Ovary (tissue), 9 donors: ENCODE data around the gene CARTPT. TPM values are rescaled to one million over a fixed set of nuclear protein-coding genes. Genes with fewer than 3 reads are reported as not detected.

Source experiments
- DNase-seq, 5 donors: peaks; one replicate each; pipeline ENCODE4 v3.0.0-alpha.2; 2019 to 2020
- H3K27ac ChIP-seq, 2 donors: fragments of 200-600 bp; one replicate each; pipeline versions ENCODE4 v1.5.1 to v1.8.0; 2019 to 2022
- H3K27me3 ChIP-seq: fragments of 200-600 bp; one replicate; pipeline ENCODE4 v1.8.0; 2022
- H3K36me3 ChIP-seq: fragments of 200-600 bp; sonication (generic); one replicate; pipeline ENCODE4 v1.5.1; 2019
- H3K4me1 ChIP-seq: one replicate; pipeline ENCODE4 v1.8.1; 2013; ENCODE audit warnings: mild to moderate bottlenecking, moderate library complexity; ENCODE audit not compliant: insufficient read depth
- H3K4me3 ChIP-seq: fragments of 200-600 bp; sonication (generic); one replicate; pipeline ENCODE4 v1.5.1; 2017
- H3K9me3 ChIP-seq, 2 donors: fragments of 200-600 bp in 1 of 2; sonication (generic) in 1 of 2; one replicate each; pipeline versions ENCODE4 v1.5.1 to v1.8.1; 2013 to 2019; ENCODE audit warnings: mild to moderate bottlenecking in 1 of 2, moderate library complexity in 1 of 2
- EP300 ChIP-seq: sonication (generic); formaldehyde crosslinking; IDR thresholded peaks from one replicate; pipeline ENCODE4 v1.6.1; 2017; ENCODE audit warnings: antibody characterized with exemption
- POLR2A ChIP-seq: fragments of 450-650 bp; IDR thresholded peaks from one replicate; pipeline ENCODE4 v1.6.1; 2017; ENCODE audit warnings: antibody characterized with exemption, mild to moderate bottlenecking, moderate library complexity
- WGBS, 3 donors: extraction: QIAGEN DNeasy Blood & Tissue Kit in 1 of 3; methylation state at CpG; one replicate each; pipeline versions ENCODE4 v1.1.5 to v1.1.7; 2013 to 2017; 5-methylcytosine and 5-hydroxymethylcytosine counted together
- intact Hi-C, 4 donors: fragments of 100-400 bp; cut with DNase I; formaldehyde crosslinking; loops; one replicate each; pipeline versions ENCODE4 v1.11.0 to v1.15.1; 2022 to 2023
- polyA plus RNA-seq, 2 donors: library from polyadenylated mRNA; stranded (reverse); fragments of 200-250 nt in 1 of 2; fragments of 350-450 nt in 1 of 2; fragmentation: Illumina TruSeq in 1 of 2; extraction: RNeasy Lipid Tissue Mini Kit (QIAGEN cat#74804) in 1 of 2; gene quantifications; one replicate each; pipeline ENCODE4 v1.2.3, GENCODE V29; 2013 to 2014
- total RNA-seq, 7 donors: library from RNA; depleted of rRNA in 2 of 7; stranded (reverse); fragments of >200 nt in 2 of 7; fragmentation: NEBNext Ultra II Directional in 3 of 7; extraction: Animal tissue kit (Norgen Biotek cat#: 25700) in 3 of 7; gene quantifications; one replicate each; pipeline versions ENCODE4 v1.1.0 to v1.2.4, GENCODE V29; 2016 to 2023
- TF ChIP-seq, protein P1 (sequence below), 3 donors: fragments of 450-650 bp in 2 of 3; fragments of 200-600 bp in 1 of 3; IDR thresholded peaks; one replicate each; pipeline versions ENCODE4 v1.5.1 to v1.8.0; 2016 to 2022; ENCODE audit warnings: antibody characterized with exemption in 3 of 3, mild to moderate bottlenecking in 1 of 3
- donor health status: DM: no; HTN: no; CAD: no; lungs with moderate emphysema.
- donor health status: DM: no; HTN: no; CAD: no.
- donor health status: Bipolar disorder and iron deficiency.
- donor health status: DM: yes; HTN: yes; CAD: no.
- donor health status: DM: no; HTN: no; CAD: no.
- donor health status: DM: yes; HTN: yes; CAD: no.

Gene CARTPT
- total and polyA plus RNA-seq, 9 donors = 0.63 TPM; not detected in 8

DNA sequence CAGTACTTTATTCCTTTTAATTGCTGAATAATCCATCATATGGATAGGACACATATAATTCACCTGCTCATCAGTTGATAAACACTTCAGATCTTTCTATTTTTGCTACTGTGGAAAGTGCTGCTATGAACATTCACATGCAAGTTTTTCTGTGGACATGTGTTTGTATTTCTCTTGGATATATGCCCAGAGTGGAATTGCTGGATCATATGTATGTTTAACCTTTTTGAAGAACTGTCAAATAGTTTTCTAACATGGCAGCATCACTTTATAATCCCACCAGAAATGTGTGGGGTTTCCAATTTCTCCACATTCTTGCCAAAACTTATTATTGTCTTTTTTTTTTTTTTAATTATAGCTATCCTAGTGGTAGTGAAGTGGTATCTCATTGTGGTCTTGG lies 15.1 kb downstream of the CARTPT start:
- H3K4me3 ChIP-seq = no peak overlapping the region
- H3K9me3 ChIP-seq = no peaks in the 10 kb centered on the region
- intact Hi-C loops = no loop called here
- H3K27me3 ChIP-seq = no peaks in the 10 kb centered on the region
- no peak for DNase-seq
- H3K4me1 ChIP-seq = no peaks in the 10 kb centered on the region
- no peaks in the 10 kb centered on the region for H3K36me3 ChIP-seq
- H3K27ac ChIP-seq = no peak overlapping the region
- TF ChIP-seq, protein P1, sequence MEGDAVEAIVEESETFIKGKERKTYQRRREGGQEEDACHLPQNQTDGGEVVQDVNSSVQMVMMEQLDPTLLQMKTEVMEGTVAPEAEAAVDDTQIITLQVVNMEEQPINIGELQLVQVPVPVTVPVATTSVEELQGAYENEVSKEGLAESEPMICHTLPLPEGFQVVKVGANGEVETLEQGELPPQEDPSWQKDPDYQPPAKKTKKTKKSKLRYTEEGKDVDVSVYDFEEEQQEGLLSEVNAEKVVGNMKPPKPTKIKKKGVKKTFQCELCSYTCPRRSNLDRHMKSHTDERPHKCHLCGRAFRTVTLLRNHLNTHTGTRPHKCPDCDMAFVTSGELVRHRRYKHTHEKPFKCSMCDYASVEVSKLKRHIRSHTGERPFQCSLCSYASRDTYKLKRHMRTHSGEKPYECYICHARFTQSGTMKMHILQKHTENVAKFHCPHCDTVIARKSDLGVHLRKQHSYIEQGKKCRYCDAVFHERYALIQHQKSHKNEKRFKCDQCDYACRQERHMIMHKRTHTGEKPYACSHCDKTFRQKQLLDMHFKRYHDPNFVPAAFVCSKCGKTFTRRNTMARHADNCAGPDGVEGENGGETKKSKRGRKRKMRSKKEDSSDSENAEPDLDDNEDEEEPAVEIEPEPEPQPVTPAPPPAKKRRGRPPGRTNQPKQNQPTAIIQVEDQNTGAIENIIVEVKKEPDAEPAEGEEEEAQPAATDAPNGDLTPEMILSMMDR (IDR thresholded peaks at IDR 0.05) = no peak
- TF ChIP-seq POLR2A (no peak), EP300 (no peak)

DNA sequence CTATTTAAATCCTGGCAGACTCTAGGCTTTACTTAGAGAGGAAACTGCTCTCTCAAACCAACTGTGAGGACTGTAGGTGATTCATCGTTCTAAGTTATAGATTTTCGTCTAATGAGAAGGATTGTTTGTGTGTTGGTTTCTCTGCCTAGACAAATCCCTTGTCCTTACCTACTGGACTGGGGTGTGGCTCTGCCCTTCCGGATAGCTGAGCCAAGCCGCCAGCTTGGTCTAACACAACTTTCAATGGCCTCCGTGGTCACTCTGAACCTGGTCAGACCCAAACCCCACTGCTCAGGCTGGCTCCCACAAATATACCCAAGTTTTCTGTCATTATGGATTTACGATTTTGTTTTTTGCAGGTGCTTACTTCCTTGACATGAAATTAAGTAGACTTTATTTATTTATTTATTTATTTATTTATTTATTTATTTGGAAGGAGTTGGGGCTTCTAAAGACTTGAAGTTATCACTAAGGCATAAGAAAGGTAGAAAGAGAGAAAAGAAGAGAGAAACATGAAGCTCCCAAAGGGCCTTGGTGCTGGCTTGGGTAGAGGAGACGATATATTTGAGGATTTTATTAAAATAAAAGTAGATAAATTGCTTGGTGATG lies 19.0 kb downstream of the CARTPT start:
- DNase-seq = no peak
- WGBS, 3 donors = 82 to 89% (median 86%) methylated on average over 7 of the region's 7 CpGs
- intact Hi-C loops = no loop called here
- Histone ChIP-seq H3K9me3 (no peaks in the 10 kb centered on the region), H3K27me3 (no peaks in the 10 kb centered on the region), H3K27ac (no peak overlapping the region), H3K4me1 (no peaks in the 10 kb centered on the region), H3K4me3 (no peak overlapping the region), H3K36me3 (no peaks in the 10 kb centered on the region)
- TF ChIP-seq, protein P1 (IDR thresholded peaks at IDR 0.05) = no peak
- TF ChIP-seq POLR2A = no peak
- no peak for TF ChIP-seq EP300

DNA sequence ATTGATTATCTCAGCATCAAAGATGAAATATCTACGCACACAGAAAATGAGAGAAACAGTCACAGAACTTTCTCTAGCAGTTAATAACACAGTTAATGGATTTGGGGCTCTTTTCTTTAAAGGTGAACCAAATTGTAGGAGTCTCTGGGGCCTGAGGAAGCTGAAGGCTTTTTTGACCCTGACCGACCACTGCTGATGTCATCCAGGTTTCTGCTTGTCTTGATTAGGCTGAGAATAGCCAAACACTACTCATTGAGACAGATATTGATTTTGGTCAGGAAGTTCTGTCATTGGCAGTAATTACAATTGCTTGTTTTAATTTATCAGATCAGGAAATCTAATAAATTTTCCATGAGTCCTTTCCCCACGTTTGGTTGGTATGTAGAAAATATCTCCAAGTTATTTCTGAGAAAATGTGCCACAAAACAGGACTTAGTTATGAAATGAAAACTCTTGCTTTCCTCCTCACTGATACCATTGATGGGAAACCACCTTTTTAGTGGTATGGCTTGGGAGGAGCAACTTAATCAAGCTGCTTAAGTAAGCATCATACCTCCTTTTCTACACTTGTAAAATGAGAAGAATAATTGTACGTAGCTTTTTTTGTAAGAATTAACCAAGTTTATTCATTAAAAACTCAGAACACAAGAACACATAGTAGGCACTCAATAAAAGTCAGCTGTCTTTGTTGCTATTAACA lies 19.7 kb downstream of the CARTPT start:
- DNase-seq = no peak
- 71 to 78% (median 77%) methylated on average over 4 of the region's 4 CpGs for WGBS, 3 donors
- H3K4me3 ChIP-seq = no peak overlapping the region
- intact Hi-C loops = no loop called here
- no peak overlapping the region for H3K27ac ChIP-seq
- TF ChIP-seq EP300 (no peak), POLR2A (no peak)
- TF ChIP-seq, protein P1 (IDR thresholded peaks at IDR 0.05) = no peak
- no peaks in the 10 kb centered on the region for H3K4me1 ChIP-seq
- H3K27me3 ChIP-seq = no peaks in the 10 kb centered on the region
- H3K36me3 ChIP-seq = no peaks in the 10 kb centered on the region
- no peaks in the 10 kb centered on the region for H3K9me3 ChIP-seq

DNA sequence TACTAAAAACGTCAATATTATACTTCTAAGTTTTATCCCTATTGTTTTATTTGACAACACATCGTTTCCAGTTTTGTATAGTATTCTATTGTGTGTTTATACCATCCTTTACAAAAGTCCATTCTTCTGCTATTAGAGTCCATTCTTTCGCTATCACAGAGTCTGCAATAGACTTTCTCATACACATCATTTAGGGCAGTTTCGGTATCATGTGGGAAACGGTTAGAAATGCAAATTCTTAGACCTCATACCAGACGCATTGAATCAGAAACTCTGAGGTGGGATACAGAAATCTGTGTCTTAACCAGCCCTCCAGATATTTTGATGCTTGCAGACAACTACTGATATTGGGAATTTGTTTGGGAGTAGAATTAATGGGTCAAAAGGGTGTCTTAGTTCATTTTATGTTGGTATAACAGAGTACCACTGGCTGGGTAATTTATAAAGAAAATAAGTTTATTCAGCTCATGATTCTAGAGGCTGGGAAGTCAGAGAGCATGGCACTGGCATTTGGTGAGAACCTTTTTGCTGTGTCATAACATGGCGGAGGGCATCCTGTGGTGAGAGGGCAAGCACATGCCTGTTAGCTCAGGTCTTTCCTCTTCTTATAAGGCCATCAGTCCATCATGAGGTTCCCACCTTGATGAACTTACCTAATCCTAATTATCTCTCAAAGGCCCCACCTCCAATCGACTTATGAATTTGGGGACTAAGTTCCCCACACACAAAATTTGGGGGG lies 21.1 kb downstream of the CARTPT start:
- DNase-seq = no peak
- no peak overlapping the region for H3K27ac ChIP-seq
- H3K9me3 ChIP-seq = no peaks in the 10 kb centered on the region
- TF ChIP-seq, protein P1 (IDR thresholded peaks at IDR 0.05) = no peak
- TF ChIP-seq POLR2A = no peak
- no peak for TF ChIP-seq EP300
- 88 to 93% (median 91%) methylated on average over 8 of the region's 8 CpGs for WGBS, 3 donors
- H3K4me3 ChIP-seq = no peak overlapping the region
- intact Hi-C loops = no loop called here
- H3K4me1 ChIP-seq = no peaks in the 10 kb centered on the region
- H3K27me3 ChIP-seq = no peaks in the 10 kb centered on the region
- H3K36me3 ChIP-seq = no peaks in the 10 kb centered on the region
